GM18519 (cell line): ENCODE data around the gene ODF2.

ENCODE experiments used
- ATAC-seq: cut with Tn5 transposase; IDR thresholded peaks from one replicate; pipeline ENCODE4 v1.9.1; 2021; ENCODE audit warnings: mild to moderate bottlenecking, moderate library complexity; ENCODE audit not compliant: unreplicated experiment, low FRiP score

The ODF2 gene

DNA sequence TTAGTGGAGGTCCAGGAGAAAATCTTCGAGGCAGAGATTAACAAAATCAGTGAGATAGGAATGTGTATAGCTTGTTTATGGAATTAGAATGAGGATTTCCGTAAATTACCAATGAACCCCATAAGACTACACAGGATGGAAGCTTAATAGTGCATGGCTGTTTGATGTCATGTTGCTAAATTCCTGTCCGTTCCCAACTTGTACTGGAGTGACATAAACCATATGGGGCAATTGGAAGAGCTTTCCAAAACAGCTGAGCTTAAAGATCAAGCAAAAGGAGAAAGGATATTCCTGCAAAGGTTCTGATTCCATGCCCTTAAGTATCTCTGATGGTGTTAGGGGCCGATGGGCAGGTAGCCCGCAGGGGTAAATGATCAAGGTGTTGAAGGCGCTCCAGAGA, 66.2 kb downstream of the ODF2 start:
- ATAC-seq: no peak

GRCh38 chr9:128523199-128523925, 67.6 kb downstream of the ODF2 start:
- no peak for ATAC-seq

- ATAC-seq: no peak
Observed at GRCh38 chr9:128526720-128527119, 70.9 kb downstream of the ODF2 start.

GRCh38 chr9:128528445-128529160, 72.8 kb downstream of the ODF2 start:
- ATAC-seq: no peak

DNA sequence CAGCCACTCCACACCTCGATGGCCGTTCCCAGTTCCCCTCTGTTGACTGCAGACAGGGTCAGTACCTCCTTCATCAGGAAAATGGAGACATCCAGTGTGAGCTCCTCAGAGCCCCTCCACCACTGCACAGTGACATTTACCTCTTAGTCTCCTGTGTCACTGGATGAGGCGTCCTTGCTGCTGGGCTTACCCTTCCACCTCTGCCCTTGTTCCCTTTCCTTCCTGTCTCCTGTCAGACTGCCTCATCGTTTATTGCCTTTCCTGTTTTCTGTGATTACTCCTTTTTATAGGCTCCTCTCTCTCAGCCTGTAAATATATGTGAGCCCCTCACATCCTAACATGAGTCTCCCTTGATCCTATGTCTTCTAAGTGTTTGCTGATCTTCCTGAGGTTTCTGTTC, 73.4 kb downstream of the ODF2 start:
- no peak for ATAC-seq

GRCh38 chr9:128532581-128532980, 76.8 kb downstream of the ODF2 start:
- no peak for ATAC-seq

DNA sequence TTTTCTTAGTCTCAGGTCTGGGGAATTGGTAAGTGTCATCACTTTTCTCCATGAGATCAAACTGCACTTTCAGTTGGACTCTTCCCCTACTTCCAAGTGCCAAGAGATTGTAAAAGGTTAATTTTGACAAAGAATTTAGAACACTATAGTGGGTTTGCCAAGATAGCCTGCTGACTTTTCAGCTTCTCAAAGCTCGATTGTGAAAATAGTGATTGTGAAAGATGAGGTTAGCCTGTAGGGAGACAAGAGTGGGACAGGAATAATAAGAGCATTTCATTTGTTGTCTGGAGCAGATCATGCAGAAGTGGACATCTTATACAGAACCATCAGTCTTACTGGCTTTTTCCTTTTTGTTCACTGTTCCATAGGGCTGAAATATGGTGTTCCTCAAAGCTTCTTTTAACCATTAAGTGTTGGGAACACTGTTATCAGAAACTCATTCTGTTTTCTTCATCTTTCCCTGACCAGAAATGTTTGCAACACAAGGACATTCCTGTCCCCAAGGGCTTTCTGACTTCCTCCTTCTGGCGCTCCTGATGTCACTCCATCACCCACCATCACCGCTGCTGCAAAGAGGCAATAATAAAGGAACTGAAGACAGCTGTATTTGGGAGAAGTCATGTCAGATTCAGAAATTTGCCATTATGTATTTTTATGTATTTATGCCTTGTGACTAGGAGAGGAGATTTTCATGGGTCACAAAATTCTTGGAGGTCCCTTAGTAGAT, 85.0 kb downstream of the ODF2 start:
- ATAC-seq: no peak

DNA sequence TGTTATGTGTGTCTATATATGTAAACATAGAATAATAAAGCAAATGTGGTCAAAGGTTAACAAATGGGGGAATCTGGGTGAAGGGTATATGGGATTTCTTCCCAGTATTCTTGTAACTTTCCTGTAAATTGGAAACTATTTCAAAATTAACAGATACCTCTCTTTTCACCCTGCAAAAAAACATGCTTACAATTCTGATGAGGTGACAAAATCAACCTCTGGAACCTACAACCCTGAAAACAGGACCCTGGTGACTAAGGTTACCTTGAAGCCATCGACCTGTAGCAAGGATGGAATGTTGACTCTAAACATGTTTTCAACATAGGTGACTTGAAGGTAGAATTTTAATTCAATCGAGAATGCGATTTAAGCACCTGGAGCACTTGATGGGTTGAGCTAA, 90.7 kb downstream of the ODF2 start:
- ATAC-seq: no peak

GRCh38 chr9:128548876-128549275, 93.1 kb downstream of the ODF2 start:
- ATAC-seq: no peak

- ATAC-seq: no peak
Observed at GRCh38 chr9:128550226-128550625, 94.4 kb downstream of the ODF2 start.
